GM23338 (cell line): ENCODE measurements around the gene C5orf47.

ENCODE experiments used
- POLR2AphosphoS5 ChIP-seq: IDR thresholded peaks from 2 replicates; pipeline ENCODE4 v1.6.1; 2016; ENCODE audit warnings: antibody characterized with exemption, low read depth
- TF ChIP-seq, protein P1 (sequence below), 2 experiments: fragments of 200-600 bp in 1 of 2; sonication (generic) in 1 of 2; conservative IDR thresholded peaks; 2 replicates each; pipeline versions ENCODE4 v1.5.1 to v1.6.1; 2016 to 2017; ENCODE audit warnings: antibody characterized with exemption in 2 of 2, low read depth in 2 of 2, mild to moderate bottlenecking in 2 of 2, moderate library complexity in 1 of 2

GRCh38 chr5:173998531-173998930 is 9.6 kb downstream of the C5orf47 start:
- TF ChIP-seq, protein P1, sequence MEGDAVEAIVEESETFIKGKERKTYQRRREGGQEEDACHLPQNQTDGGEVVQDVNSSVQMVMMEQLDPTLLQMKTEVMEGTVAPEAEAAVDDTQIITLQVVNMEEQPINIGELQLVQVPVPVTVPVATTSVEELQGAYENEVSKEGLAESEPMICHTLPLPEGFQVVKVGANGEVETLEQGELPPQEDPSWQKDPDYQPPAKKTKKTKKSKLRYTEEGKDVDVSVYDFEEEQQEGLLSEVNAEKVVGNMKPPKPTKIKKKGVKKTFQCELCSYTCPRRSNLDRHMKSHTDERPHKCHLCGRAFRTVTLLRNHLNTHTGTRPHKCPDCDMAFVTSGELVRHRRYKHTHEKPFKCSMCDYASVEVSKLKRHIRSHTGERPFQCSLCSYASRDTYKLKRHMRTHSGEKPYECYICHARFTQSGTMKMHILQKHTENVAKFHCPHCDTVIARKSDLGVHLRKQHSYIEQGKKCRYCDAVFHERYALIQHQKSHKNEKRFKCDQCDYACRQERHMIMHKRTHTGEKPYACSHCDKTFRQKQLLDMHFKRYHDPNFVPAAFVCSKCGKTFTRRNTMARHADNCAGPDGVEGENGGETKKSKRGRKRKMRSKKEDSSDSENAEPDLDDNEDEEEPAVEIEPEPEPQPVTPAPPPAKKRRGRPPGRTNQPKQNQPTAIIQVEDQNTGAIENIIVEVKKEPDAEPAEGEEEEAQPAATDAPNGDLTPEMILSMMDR (conservative IDR thresholded peaks at IDR 0.05; ENCODE audit: low read depth in 2 of 2): no peak
- TF ChIP-seq POLR2AphosphoS5: no peak
